Left renal cortex interstitium (tissue), 4 donors: ENCODE data around the gene HPCAL1. TPM values are rescaled to one million over a fixed set of nuclear protein-coding genes. Genes with fewer than 3 reads are reported as not detected.
"Not testable (repeated sequence)": the region's sequence is repeated elsewhere in the genome, so short reads cannot be mapped to it uniquely, and the experiment has no call there.

Source experiments
- DNase-seq, 4 donors: peaks; one replicate each; pipeline ENCODE4 v3.0.0-alpha.2; 2013; ENCODE audit warnings: low read depth in 4 of 4, low spot score in 2 of 4, missing footprints in 1 of 4
- polyA plus RNA-seq, 4 donors: library from polyadenylated mRNA; unstranded; fragments of 120-200 nt; gene quantifications; one replicate each; pipeline ENCODE4 v1.2.1, GENCODE V29; 2013; ENCODE audit not compliant: insufficient read length in 4 of 4

The HPCAL1 gene
- polyA plus RNA-seq, 4 donors, result 22.9 to 40.0 (median 29.5) TPM

DNA sequence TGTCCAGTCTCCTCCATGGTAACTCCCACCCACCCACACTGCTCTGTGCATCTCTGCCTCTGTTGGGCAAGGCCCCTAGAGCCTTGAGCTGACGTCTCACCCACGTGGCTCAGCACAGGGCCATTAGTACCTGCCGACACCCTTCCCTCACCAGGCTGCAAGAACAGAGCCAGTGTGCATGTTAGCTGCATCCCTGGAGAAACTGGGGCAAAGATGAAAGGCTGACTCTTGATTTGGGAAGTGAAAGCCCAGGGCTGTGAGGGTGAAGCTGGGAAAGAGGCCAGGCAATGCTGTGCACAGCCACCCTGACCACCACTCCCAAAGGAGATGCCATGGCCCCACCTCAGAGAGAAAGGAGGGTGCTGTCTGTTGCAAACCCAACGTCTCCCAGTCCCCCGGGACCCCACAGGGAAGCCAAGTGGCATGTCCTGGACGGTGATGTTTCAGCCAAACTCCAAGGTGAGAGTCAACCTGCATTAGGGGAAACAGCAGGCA lies 20.0 kb upstream of the HPCAL1 start:
- DNase-seq, result no peak

- DNase-seq, result no peak
Observed at GRCh38 chr2:10283106-10284062, 19.3 kb upstream of the HPCAL1 start.

DNA sequence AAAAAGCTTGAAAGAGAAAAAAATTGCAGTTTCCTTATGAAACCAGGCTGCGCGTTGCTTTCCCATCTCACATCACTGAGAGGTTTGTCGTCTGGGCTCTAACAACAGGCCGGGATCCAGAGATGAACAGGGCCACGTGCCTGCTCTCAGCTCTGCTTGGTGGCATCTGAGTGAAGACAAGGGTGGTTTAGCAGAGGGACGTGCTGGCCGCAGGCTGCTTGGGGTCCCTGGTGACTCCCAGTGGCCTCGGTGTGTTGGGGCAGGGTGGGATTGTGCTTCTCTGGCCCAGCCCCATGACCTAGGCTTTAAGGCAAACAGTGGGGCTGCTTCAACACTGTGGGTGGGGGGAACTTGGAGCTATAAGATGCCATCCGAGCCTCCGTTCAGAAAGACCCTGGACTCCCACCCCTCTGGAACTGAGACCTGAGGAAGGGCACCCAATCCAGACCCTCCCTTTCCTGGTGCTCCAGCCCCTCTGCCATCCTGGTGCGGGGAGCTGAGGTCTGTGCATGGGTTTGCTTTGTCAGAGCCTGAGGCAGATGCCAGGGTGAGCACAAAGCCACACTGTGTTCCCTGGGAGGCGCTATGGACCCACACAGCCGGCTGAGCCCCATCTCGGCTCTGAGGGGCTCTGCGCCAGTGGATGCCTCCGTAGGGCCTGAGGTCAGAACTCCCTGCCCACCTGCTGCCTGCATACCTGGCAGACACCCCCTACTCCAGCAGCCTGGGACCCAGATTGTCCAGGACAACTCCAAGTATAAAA lies 18.4 kb upstream of the HPCAL1 start:
- no peak for DNase-seq

GRCh38 chr2:10285191-10285555 lies 17.5 kb upstream of the HPCAL1 start:
- DNase-seq, result no peak

GRCh38 chr2:10285556-10286198 lies 17.0 kb upstream of the HPCAL1 start:
- DNase-seq, result no peak

- no peak for DNase-seq
Observed at GRCh38 chr2:10286216-10287037, 16.3 kb upstream of the HPCAL1 start.

DNA sequence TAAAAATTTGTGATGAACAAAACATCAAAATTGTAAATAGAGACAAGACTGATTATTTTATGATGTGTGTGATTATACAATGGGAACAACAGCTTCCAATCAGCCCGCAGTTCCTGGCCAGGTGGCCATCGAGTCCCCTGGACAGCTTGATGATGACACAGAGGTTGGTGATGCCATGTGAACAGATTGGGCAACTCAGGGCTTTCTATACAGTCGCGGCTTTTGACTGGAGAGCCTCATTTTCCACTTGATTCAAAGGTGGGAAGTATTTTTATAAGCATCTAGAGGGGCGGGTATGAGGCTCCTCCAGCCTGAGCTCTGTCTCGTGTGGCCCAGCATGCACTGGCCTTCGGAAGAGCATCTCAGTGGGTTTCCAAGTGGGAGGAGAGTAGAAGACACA lies 14.9 kb upstream of the HPCAL1 start:
- no peak for DNase-seq

DNA sequence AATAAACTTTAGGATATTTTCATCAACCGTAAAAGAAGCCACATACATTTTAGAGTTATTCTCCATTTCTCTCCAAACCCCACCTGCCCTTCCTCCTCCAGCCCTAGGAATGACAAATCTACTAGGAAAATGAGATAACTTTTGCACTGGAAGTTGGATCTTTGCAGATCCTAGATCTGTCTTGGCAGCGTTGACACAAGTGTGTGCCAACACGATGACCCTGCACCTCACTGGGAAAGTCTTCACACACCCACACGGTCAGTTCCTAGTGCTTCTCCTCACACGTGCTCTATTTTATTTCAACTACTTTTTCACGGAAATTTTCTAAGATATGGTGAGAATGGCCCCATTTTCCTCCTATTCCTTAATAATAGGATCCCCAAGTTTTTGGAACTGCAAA lies 14.1 kb upstream of the HPCAL1 start:
- no peak for DNase-seq

GRCh38 chr2:10289352-10289751 lies 13.4 kb upstream of the HPCAL1 start:
- no peak for DNase-seq

GRCh38 chr2:10289891-10290290 lies 12.8 kb upstream of the HPCAL1 start:
- DNase-seq, result no peak

GRCh38 chr2:10291376-10291775 lies 11.3 kb upstream of the HPCAL1 start:
- DNase-seq, result not testable (repeated sequence)

DNA sequence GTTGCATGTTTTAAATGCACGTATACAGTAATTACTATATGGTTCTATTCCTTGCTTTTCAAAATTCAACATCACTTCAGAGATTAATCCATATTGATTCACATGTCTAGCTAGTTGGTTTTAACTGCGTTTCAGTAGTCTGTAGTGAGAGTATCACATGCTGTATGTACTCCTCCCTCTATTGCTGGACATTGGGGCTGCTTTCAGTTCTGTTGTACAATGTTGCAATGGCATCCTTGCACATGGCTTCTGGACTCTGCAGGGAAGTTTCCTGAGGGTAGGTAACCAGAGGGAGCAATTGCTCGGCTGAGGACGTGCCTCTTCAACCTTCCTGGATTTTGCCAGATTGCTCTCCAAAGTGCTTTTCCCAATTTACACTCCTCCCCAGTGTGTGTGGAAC lies 10.7 kb upstream of the HPCAL1 start:
- no peak for DNase-seq

DNA sequence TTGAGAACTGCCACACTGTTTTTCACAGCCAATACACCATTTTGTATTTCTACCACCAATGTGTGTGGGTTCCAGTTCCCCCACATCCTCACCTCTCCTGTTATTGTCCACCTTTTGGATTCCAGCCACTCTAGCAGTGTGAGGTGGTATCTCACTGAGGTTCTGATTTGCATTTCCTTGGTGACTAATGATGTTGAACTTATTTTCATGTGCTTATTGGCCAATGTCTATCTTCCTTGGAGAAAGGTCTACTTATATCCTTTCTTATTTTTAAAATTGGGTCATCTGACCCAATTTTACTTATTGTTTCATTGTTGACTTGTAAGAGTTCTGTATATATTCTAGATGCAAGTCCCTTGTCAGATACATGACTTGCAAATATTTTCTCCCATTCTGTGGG lies 9.1 kb upstream of the HPCAL1 start:
- no peak for DNase-seq

DNA sequence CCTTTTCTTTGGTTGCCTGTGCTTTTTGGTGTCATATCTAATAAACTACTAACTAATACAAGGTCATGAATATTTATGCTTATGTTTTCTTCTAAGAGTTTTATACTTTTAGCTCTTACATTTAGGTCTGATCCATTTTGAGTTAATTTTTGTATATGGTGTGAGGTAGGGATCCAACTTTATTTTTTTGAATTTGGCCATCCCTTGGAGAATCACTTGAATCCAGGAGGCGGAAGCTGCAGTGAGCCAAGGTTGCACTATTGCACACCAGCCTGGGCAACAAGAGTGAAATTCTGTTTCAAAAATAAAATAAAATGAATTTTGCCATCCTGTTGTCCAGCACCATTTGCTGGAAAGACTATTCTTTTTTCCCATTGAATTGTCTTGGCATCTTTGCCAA lies 8.6 kb upstream of the HPCAL1 start:
- no peak for DNase-seq

GRCh38 chr2:10295649-10296048 lies 7.1 kb upstream of the HPCAL1 start:
- DNase-seq, result not testable (repeated sequence)

- no peak for DNase-seq
Observed at GRCh38 chr2:10296142-10296541, 6.6 kb upstream of the HPCAL1 start.

GRCh38 chr2:10297191-10297830 lies 5.4 kb upstream of the HPCAL1 start:
- DNase-seq, result no peak

- DNase-seq, result no peak
Observed at GRCh38 chr2:10297959-10298531, 4.7 kb upstream of the HPCAL1 start.

DNA sequence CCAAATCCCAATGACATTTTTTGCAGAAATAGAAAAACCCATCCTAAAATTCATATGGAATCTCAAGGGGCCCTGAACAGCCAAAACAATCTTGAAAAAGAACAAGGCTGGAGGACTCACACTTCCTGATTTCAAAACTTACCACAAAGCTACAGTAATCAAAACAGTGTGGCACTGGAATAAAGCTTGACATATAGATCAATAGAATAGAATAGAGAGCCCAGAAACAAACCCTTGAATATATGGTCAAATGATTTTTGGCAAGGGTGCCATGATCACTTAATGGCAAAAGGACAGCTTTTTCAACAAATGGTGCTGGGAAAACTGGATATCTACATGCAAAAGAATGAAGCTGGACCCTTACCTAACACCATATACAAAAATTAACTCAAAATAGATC lies 3.9 kb upstream of the HPCAL1 start:
- DNase-seq, result not testable (repeated sequence)
